Measurements from ENCODE around the gene DENND6B. TPM values are rescaled to one million over a fixed set of nuclear protein-coding genes. Genes with fewer than 3 reads are reported as not detected.

The DENND6B gene
- polyA plus RNA-seq, 4 donors: 9.8 to 20.1 (median 14.9) TPM

- DNase-seq (ENCODE audit: low read depth in 4 of 4, low spot score in 3 of 4): no peak
These were observed 36.7 kb downstream of the DENND6B start for GRCh38 chr22:50289942-50290630.

- DNase-seq (ENCODE audit: low read depth in 4 of 4, low spot score in 3 of 4): no peak
These were observed 37.5 kb downstream of the DENND6B start for GRCh38 chr22:50289151-50289941.

- DNase-seq (ENCODE audit: low read depth in 4 of 4, low spot score in 3 of 4): no peak
These were observed 39.1 kb downstream of the DENND6B start for GRCh38 chr22:50287731-50288130.

- DNase-seq (ENCODE audit: low read depth in 4 of 4, low spot score in 3 of 4): no peak
These were observed 40.0 kb downstream of the DENND6B start for GRCh38 chr22:50286701-50287318.

GRCh38 chr22:50286275-50286674, 40.5 kb downstream of the DENND6B start:
- no peak for DNase-seq (ENCODE audit: low read depth in 4 of 4, low spot score in 3 of 4)

- no peak for DNase-seq (ENCODE audit: low read depth in 4 of 4, low spot score in 3 of 4)
These were observed 41.1 kb downstream of the DENND6B start for GRCh38 chr22:50285568-50286229.

- no peak for DNase-seq (ENCODE audit: low read depth in 4 of 4, low spot score in 3 of 4)
These were observed 42.3 kb downstream of the DENND6B start for GRCh38 chr22:50284479-50284878.

GRCh38 chr22:50283821-50284220, 43.0 kb downstream of the DENND6B start:
- DNase-seq (ENCODE audit: low read depth in 4 of 4, low spot score in 3 of 4): no peak

- DNase-seq (ENCODE audit: low read depth in 4 of 4, low spot score in 3 of 4): no peak
These were observed 44.3 kb downstream of the DENND6B start for GRCh38 chr22:50282361-50283155.

- no peak for DNase-seq (ENCODE audit: low read depth in 4 of 4, low spot score in 3 of 4)
These were observed 44.9 kb downstream of the DENND6B start for GRCh38 chr22:50281957-50282356.

- no peak for DNase-seq (ENCODE audit: low read depth in 4 of 4, low spot score in 3 of 4)
These were observed 45.4 kb downstream of the DENND6B start for GRCh38 chr22:50281384-50281760.

GRCh38 chr22:50280708-50281383, 46.0 kb downstream of the DENND6B start:
- no peak for DNase-seq (ENCODE audit: low read depth in 4 of 4, low spot score in 3 of 4)

- DNase-seq (ENCODE audit: low read depth in 4 of 4, low spot score in 3 of 4): no peak
These were observed 46.6 kb downstream of the DENND6B start for GRCh38 chr22:50280022-50280707.

GRCh38 chr22:50278956-50279619, 47.7 kb downstream of the DENND6B start:
- DNase-seq (ENCODE audit: low read depth in 4 of 4, low spot score in 3 of 4): no peak

GRCh38 chr22:50278461-50278860, 48.4 kb downstream of the DENND6B start:
- DNase-seq (ENCODE audit: low read depth in 4 of 4, low spot score in 3 of 4): no peak

GRCh38 chr22:50277761-50278160, 49.1 kb downstream of the DENND6B start:
- no peak for DNase-seq (ENCODE audit: low read depth in 4 of 4, low spot score in 3 of 4)

GRCh38 chr22:50276143-50276542, 50.7 kb downstream of the DENND6B start:
- DNase-seq (ENCODE audit: low read depth in 4 of 4, low spot score in 3 of 4): no peak

- DNase-seq (ENCODE audit: low read depth in 4 of 4, low spot score in 3 of 4): no peak
These were observed 51.4 kb downstream of the DENND6B start for GRCh38 chr22:50275181-50276055.

All from left renal pelvis (tissue), 4 donors.